CD4-positive, CD25-positive, alpha-beta regulatory T cell (primary cell): ENCODE data around the gene NCKIPSD. TPM values are rescaled to one million over a fixed set of nuclear protein-coding genes. Genes with fewer than 3 reads are reported as not detected.
A peak's percentile ranks its signal among the peaks of the same experiment; 100 is the strongest.

ENCODE experiments used
- ATAC-seq, 2 donors: fragments of 150-1000 bp; cut with Tn5 transposase; one replicate each; pipeline ENCODE4 v1.10.0; 2021; ENCODE audit warnings: low read depth in 2 of 2, moderate number of reproducible peaks in 2 of 2, moderate library complexity in 1 of 2
- DNase-seq, 3 donors: peaks; one replicate each; pipeline versions ENCODE4 v3.0.0 to v3.0.0-alpha.2; 2012 to 2022; ENCODE audit warnings: mixed read lengths in 1 of 3
- H3K27ac ChIP-seq: one replicate; pipeline ENCODE4 v1.7.0; 2013; ENCODE audit warnings: mild to moderate bottlenecking, low read length; ENCODE audit not compliant: insufficient read depth, poor library complexity, severe bottlenecking
- H3K27me3 ChIP-seq: one replicate; pipeline ENCODE4 v1.7.0; 2013; ENCODE audit warnings: low read length; ENCODE audit not compliant: control insufficient read depth, insufficient read depth
- H3K36me3 ChIP-seq: one replicate; pipeline ENCODE4 v1.7.0; 2013; ENCODE audit warnings: mild to moderate bottlenecking, low read length, moderate library complexity; ENCODE audit not compliant: control insufficient read depth, insufficient read depth
- H3K4me1 ChIP-seq: 2 replicates; pipeline ENCODE4 v1.7.0; 2013; ENCODE audit warnings: mild to moderate bottlenecking, low read length; ENCODE audit not compliant: insufficient read depth, control insufficient read depth, poor library complexity, severe bottlenecking
- H3K4me3 ChIP-seq: one replicate; pipeline ENCODE4 v1.7.0; 2013; ENCODE audit warnings: low read depth, mild to moderate bottlenecking, low read length, moderate library complexity
- H3K9me3 ChIP-seq, 2 experiments: 1 replicate in 1 of 2; 2 replicates in 1 of 2; pipeline ENCODE4 v1.7.0; 2013; ENCODE audit warnings: low read length in 2 of 2, mild to moderate bottlenecking in 1 of 2, moderate library complexity in 1 of 2; ENCODE audit not compliant: control insufficient read depth in 2 of 2
- H3K27ac Mint-ChIP-seq, 3 donors: one replicate each; pipeline ENCODE4 v1.8.0; 2020 to 2022; ENCODE audit warnings: mild to moderate bottlenecking in 3 of 3, mixed read lengths in 3 of 3, moderate library complexity in 2 of 3
- H3K27me3 Mint-ChIP-seq: one replicate; pipeline ENCODE4 v1.8.0; 2022; ENCODE audit warnings: mild to moderate bottlenecking, mixed read lengths
- H3K36me3 Mint-ChIP-seq: one replicate; pipeline ENCODE4 v1.8.0; 2020; ENCODE audit warnings: mixed read lengths
- H3K4me1 Mint-ChIP-seq, 4 donors: one replicate each; pipeline ENCODE4 v1.8.0; 2020 to 2022; ENCODE audit warnings: mixed read lengths in 4 of 4, mild to moderate bottlenecking in 1 of 4
- H3K4me3 Mint-ChIP-seq, 4 donors: one replicate each; pipeline ENCODE4 v1.8.0; 2020 to 2022; ENCODE audit warnings: mild to moderate bottlenecking in 4 of 4, mixed read lengths in 4 of 4, moderate library complexity in 3 of 4
- H3K9me3 Mint-ChIP-seq, 7 donors: one replicate each; pipeline ENCODE4 v1.8.0; 2020 to 2022; ENCODE audit warnings: mixed read lengths in 7 of 7, mild to moderate bottlenecking in 3 of 7, moderate library complexity in 2 of 7
- polyA plus RNA-seq, 4 donors: library from polyadenylated mRNA; unstranded; fragments of 300-500 nt; fragmentation: Illumina TruSeq; gene quantifications; one replicate each; pipeline ENCODE4 v1.2.3, GENCODE V29; 2021
- total RNA-seq: library from RNA; stranded (reverse); gene quantifications from one replicate; pipeline ENCODE4 v1.2.3, GENCODE V29; 2022

Gene NCKIPSD
- total and polyA plus RNA-seq, 5 donors from 2014 or later = 6.4 to 19.2 (median 10.9) TPM

DNA sequence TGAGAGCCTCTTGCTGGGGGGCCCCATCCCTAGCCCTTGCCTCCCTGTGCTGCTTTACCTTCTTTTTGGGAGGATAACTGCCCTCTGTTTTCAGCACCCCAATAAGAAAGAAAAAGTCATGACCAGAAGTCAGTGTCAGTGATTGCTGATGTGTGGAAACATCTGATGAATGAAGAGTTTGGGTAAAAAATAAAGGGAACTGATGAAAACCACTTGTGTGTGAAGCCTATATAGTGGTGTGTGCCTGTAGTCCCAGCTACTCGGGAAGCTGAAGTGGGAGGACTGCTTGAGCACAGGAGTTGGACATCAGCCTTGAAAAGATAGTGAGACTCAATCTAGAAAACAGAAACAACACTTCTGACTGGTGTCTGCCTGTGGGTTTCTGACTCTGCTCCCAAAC lies 13.2 kb downstream of the NCKIPSD start:
- H3K9me3 Mint-ChIP-seq = no peaks in the 10 kb centered on the region
- no peak for ATAC-seq
- H3K27ac Mint-ChIP-seq = peak overlapping the region in 1 of 3 donors; percentile 52
- Histone ChIP-seq H3K4me3 (no peak overlapping the region), H3K27me3 (no peaks in the 10 kb centered on the region), H3K27ac (no peak overlapping the region), H3K9me3 (no peaks in the 10 kb centered on the region), H3K36me3 (no peaks in the 10 kb centered on the region), H3K4me1 (no peaks in the 10 kb centered on the region)
- DNase-seq = no peak
- no peaks in the 10 kb centered on the region for H3K27me3 Mint-ChIP-seq
- no peaks in the 10 kb centered on the region for H3K4me1 Mint-ChIP-seq
- H3K4me3 Mint-ChIP-seq = peak overlapping the region in 1 of 4 donors; percentile 5
- H3K36me3 Mint-ChIP-seq = peaks cover 14% of the 10 kb centered on the region

DNA sequence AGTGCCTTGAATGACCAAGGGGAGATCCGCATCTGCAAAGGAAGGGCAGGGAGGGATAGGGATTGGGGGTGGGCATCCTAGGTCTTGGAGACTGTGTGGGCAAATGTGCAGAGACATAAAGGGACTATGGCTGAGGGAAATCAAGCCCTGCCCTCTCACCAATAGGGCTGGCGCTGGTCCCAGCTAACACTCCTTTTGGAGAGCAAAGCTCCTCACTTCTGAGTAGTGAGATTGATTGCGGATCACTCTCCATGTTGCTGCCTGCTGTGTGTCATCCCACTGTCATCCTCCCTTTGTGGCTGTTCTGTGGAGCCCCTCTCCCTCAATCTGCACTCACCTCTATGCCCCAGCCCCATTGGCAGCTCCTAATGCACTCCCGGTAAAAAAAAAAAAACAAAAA lies 20.8 kb downstream of the NCKIPSD start:
- H3K27ac Mint-ChIP-seq = no peak overlapping the region
- Histone ChIP-seq H3K9me3 (no peaks in the 10 kb centered on the region), H3K4me1 (peaks cover 34% of the 10 kb centered on the region), H3K27me3 (no peaks in the 10 kb centered on the region), H3K4me3 (no peak overlapping the region), H3K27ac (no peak overlapping the region), H3K36me3 (no peaks in the 10 kb centered on the region)
- peaks cover 0 to 2% (median 0%) of the 10 kb centered on the region in 7 donors for H3K9me3 Mint-ChIP-seq
- H3K4me1 Mint-ChIP-seq = peaks cover 0 to 23% (median 11%) of the 10 kb centered on the region in 4 donors
- ATAC-seq (no peak), DNase-seq (no peak)
- peak overlapping the region in 2 of 4 donors; percentile 87 to 97 for H3K4me3 Mint-ChIP-seq
- H3K36me3 Mint-ChIP-seq = peaks cover 3% of the 10 kb centered on the region
- H3K27me3 Mint-ChIP-seq = peaks cover 12% of the 10 kb centered on the region

DNA sequence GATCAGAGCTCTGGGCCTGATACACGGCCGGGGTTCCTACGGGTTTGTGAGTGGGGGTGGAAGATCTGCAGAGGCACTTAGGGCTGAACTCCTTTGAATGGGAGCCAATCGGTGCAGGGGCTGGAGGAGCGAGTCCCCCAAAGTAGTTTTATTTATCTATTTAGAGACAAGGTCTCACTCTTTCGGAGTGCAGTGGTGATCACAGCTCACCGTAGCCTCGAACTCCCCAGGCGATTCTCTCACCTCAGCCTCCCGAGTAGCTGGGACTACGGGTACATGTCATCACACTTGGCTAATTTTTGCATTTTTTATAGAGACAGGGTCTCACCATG lies 21.4 kb downstream of the NCKIPSD start:
- H3K4me1 Mint-ChIP-seq = peaks cover 0 to 25% (median 11%) of the 10 kb centered on the region in 4 donors
- Histone ChIP-seq H3K27me3 (no peaks in the 10 kb centered on the region), H3K4me1 (peaks cover 34% of the 10 kb centered on the region), H3K27ac (peak overlapping the region; percentile 68), H3K9me3 (no peaks in the 10 kb centered on the region), H3K36me3 (no peaks in the 10 kb centered on the region), H3K4me3 (no peak overlapping the region)
- peaks cover 12% of the 10 kb centered on the region for H3K27me3 Mint-ChIP-seq
- peaks cover 0 to 2% (median 0%) of the 10 kb centered on the region in 7 donors for H3K9me3 Mint-ChIP-seq
- H3K36me3 Mint-ChIP-seq = peaks cover 3% of the 10 kb centered on the region
- ATAC-seq (no peak), DNase-seq (no peak)
- H3K4me3 Mint-ChIP-seq = peak overlapping the region; percentile 78 to 97 (median 86)
- H3K27ac Mint-ChIP-seq = peak overlapping the region in 1 of 3 donors; percentile 10

DNA sequence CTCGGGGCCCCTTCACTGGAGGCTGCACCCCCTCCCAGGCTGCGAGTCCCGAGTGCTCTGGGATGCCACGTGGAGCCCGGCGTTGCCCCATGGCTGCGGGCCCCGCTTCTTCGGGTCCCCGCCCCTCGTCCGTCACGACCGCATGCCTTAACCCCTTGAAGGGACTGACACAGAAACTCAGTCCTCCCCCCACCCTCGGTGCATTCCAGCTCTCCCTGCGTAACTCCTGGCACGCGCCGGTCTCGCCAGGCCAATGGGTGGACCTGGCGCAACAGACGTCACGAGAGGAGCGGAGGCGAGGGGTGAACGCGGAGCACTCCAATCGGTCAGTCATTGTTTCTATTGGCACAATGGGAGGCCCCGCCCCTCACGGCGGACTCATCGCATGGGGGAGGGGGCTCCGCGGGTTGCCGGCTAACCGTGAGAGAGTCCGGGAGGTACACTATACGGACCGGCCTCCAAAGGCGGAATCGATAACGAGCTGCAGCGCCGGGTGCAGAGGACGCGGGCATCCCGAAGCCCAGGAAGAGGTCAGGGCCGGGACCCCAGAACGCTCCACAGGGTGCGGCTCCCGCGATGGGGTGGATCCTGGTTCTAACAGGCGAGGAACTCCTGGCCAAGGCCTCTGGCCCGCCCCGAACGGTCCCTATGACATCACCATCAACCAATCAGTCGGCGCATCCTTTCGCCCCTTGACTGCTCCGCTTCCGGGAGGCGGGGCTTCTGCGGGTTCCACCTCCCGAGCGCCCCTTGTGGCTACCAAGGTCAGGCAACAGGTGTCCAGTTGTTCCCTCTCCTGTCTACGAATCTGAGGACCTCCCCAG lies 22.0 kb downstream of the NCKIPSD start:
- no peaks in the 10 kb centered on the region for H3K36me3 ChIP-seq

DNA sequence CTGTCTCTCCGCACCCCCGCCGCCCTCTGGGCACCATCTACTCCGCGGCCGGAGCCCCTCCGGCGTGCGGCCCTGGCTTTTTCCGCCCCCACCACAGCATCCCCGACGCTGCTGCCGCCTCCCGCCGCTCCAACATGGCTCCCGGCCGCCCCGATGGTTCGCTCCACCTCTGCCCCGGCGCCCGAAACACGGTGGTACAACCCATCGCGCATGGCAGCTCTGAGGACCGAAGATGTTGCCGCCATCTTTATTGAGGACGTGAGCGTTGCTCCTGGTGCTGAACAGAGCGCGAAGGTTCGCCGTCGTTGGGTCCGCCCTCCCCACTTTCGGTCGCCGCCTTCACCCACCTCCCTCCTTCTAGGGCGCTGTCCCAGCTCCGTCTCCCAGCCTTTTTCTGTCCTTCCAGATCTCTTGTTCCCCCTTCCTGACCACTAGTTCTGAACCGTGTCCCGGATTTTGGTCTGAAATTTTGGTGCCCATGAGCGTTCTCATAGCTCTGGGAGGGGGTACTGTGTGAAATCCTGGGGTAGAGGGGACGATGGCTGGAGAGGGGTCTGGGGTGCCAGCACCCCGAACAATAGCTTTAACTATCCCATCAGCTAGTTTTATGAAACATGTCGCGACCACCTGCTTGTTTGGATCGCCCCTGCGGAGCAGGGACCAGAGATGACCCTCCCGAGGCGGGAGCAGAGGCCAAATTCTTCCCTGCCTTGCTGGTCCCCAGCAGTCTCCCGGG lies 22.8 kb downstream of the NCKIPSD start, which contains the start of gene CELSR3:
Gene CELSR3 (minus strand): TSS at position 134 of the 736 bp plus-strand sequence. CDS start 252 bp downstream, outside the sequence.
- Mint-ChIP-seq H3K4me3 (peak within 1 kb of the TSS; percentile 78 to 97 (median 87)), H3K27me3 (peaks cover 16% of the 10 kb centered on the region), H3K4me1 (peaks cover 0 to 26% (median 11%) of the 10 kb centered on the region in 4 donors), H3K27ac (peak within 1 kb of the TSS; percentile 10 to 83 (median 58)), H3K9me3 (peaks cover 0 to 2% (median 0%) of the 10 kb centered on the region in 7 donors), H3K36me3 (no peaks in the 10 kb centered on the region)
- peak; percentile 59 to 82 (median 67) for DNase-seq
- peak within 1 kb of the TSS; percentile 68 for H3K27ac ChIP-seq
- no peaks in the 10 kb centered on the region for H3K27me3 ChIP-seq
- peak within 1 kb of the TSS; percentile 64 for H3K4me3 ChIP-seq
- no peaks in the 10 kb centered on the region for H3K9me3 ChIP-seq
- H3K36me3 ChIP-seq = no peaks in the 10 kb centered on the region
- peak; percentile 41 to 54 for ATAC-seq
- peaks cover 34% of the 10 kb centered on the region for H3K4me1 ChIP-seq

More for the DNA sequence above, 22.0 kb downstream of the NCKIPSD start:
- Mint-ChIP-seq H3K4me1 (peaks cover 0 to 25% (median 11%) of the 10 kb centered on the region in 4 donors), H3K27me3 (peaks cover 14% of the 10 kb centered on the region), H3K27ac (peak overlapping the region; percentile 10 to 83 (median 60)), H3K4me3 (peak overlapping the region; percentile 78 to 97 (median 86)), H3K36me3 (peaks cover 3% of the 10 kb centered on the region), H3K9me3 (peaks cover 0 to 2% (median 0%) of the 10 kb centered on the region in 7 donors)
- H3K4me3 ChIP-seq = peak overlapping the region; percentile 64
- no peaks in the 10 kb centered on the region for H3K27me3 ChIP-seq
- no peaks in the 10 kb centered on the region for H3K9me3 ChIP-seq
- H3K4me1 ChIP-seq = peaks cover 34% of the 10 kb centered on the region
- H3K27ac ChIP-seq = peak overlapping the region; percentile 68
- ATAC-seq (peak; percentile 81 to 84), DNase-seq (peak; percentile 85 to 95 (median 86))

DNA sequence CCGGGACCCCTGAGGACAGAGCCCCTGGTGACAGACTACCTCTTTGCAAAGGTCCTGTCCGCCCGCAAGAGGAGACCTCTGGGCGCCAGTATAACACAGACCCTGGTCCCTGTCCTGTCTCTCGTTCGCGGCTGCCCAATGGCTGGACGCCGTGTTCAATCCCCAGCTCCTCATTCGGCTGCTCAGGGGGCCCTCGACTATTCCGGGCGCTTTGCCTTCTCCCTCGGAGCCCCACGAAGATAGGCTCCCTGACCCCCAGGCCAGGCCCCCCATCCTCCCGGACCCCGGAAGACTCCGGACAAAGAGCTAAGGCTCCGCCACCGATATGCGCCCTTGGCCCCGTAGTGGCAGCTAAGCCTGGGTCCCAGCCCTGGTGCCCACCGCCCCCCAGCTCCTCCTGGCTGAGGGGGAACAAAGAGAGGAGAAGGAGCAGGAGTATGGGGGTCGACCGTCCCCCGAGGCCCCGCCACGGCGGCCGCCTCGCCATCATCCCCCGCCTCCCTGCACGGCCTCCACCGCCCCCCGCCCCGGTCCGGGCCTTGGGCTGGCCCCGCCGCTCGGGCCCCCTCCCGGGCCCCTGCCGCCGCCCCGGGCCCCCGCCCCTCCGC lies 23.5 kb downstream of the NCKIPSD start:
- Histone ChIP-seq H3K27ac (no peak overlapping the region), H3K36me3 (no peaks in the 10 kb centered on the region), H3K27me3 (no peaks in the 10 kb centered on the region), H3K4me1 (peaks cover 35% of the 10 kb centered on the region), H3K4me3 (no peak overlapping the region), H3K9me3 (no peaks in the 10 kb centered on the region)
- no peak for ATAC-seq
- Mint-ChIP-seq H3K4me3 (peak overlapping the region; percentile 50 to 89 (median 66)), H3K4me1 (peaks cover 0 to 32% (median 12%) of the 10 kb centered on the region in 4 donors), H3K36me3 (no peaks in the 10 kb centered on the region), H3K27me3 (peaks cover 16% of the 10 kb centered on the region), H3K27ac (no peak overlapping the region), H3K9me3 (peaks cover 0 to 3% (median 0%) of the 10 kb centered on the region in 7 donors)
- DNase-seq = no peak

DNA sequence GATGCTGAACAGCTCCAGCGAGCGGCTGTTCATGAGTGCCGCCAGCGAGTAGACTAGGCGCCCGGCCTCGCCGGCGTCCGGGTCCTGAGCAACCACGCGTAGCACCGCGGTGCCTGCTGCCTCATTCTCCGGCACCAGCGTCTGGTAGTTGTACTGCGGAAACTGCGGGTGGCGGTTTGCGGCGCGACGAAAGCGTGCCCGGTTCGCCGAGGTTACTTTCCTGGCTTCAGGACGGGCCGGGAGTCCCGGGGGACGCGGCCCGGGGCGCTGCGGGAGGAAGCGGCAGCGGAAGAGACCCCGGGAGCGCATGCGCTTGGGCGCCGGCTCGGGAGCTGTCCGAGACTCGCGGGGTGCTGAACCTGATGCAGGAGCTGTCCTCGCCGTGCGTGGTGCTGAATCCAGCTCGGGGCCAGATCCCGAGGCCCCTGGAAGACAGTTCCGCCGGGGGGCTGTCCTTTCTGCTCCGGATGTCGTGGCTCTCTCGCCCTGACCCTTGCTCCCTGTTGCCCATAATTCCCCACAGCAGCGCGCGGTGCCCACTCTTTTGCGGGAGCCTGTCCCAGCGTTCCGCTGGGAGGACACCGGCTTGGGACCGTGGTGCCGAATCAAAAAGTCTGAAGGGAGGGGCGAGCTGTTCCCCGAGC lies 24.1 kb downstream of the NCKIPSD start:
- H3K9me3 ChIP-seq = no peaks in the 10 kb centered on the region

More for the DNA sequence above, 24.1 kb downstream of the NCKIPSD start:
- no peak overlapping the region for H3K4me3 ChIP-seq
- Mint-ChIP-seq H3K4me3 (peak overlapping the region; percentile 50 to 89 (median 66)), H3K4me1 (peaks cover 0 to 35% (median 14%) of the 10 kb centered on the region in 4 donors), H3K36me3 (no peaks in the 10 kb centered on the region), H3K27ac (no peak overlapping the region), H3K9me3 (peaks cover 0 to 3% (median 0%) of the 10 kb centered on the region in 7 donors), H3K27me3 (peaks cover 16% of the 10 kb centered on the region)
- H3K4me1 ChIP-seq = peaks cover 41% of the 10 kb centered on the region
- H3K27me3 ChIP-seq = no peaks in the 10 kb centered on the region
- no peak overlapping the region for H3K27ac ChIP-seq
- H3K36me3 ChIP-seq = no peaks in the 10 kb centered on the region
- peak in 1 of 2 donors; percentile 21 for ATAC-seq
- peak; percentile 57 to 75 (median 65) for DNase-seq
